NT2/D1 (cell line): Measurements from ENCODE around the gene URI1.

ENCODE experiments used
- DNase-seq: peaks from one replicate; pipeline ENCODE4 v3.0.0-alpha.2; 2011; ENCODE audit warnings: low read depth, low spot score
- H3K27me3 ChIP-seq: 2 replicates; pipeline ENCODE4 v1.6.0; 2011; ENCODE audit warnings: mild to moderate bottlenecking; ENCODE audit not compliant: insufficient read length, insufficient read depth
- H3K36me3 ChIP-seq: 2 replicates; pipeline ENCODE4 v1.6.1; 2011; ENCODE audit warnings: mild to moderate bottlenecking, low read length, mixed read lengths; ENCODE audit not compliant: insufficient read depth, insufficient read length
- H3K4me1 ChIP-seq: 2 replicates; pipeline ENCODE4 v1.5.1; 2011; ENCODE audit not compliant: insufficient read depth, insufficient read length
- H3K4me3 ChIP-seq: 2 replicates; pipeline ENCODE4 v1.5.1; 2011; ENCODE audit warnings: low read depth; ENCODE audit not compliant: insufficient read length
- H3K9ac ChIP-seq: 2 replicates; pipeline ENCODE4 v1.6.0; 2011; ENCODE audit warnings: low read depth; ENCODE audit not compliant: insufficient read length
- H3K9me3 ChIP-seq: 2 replicates; pipeline ENCODE4 v1.5.1; 2011; ENCODE audit warnings: mild to moderate bottlenecking, low read length; ENCODE audit not compliant: insufficient read depth
- SUZ12 ChIP-seq: IDR thresholded peaks from 2 replicates; pipeline ENCODE4 v1.6.1; 2011; ENCODE audit not compliant: insufficient read length, insufficient read depth; ENCODE audit errors: extremely low read depth
- YY1 ChIP-seq: IDR thresholded peaks from 2 replicates; pipeline ENCODE4 v1.6.1; 2011; ENCODE audit not compliant: insufficient read length, insufficient read depth
- ZNF274 ChIP-seq: IDR thresholded peaks from 2 replicates; pipeline ENCODE4 v1.6.1; 2011; ENCODE audit warnings: mild to moderate bottlenecking, low read depth, low read length

Gene URI1

GRCh38 chr19:30053558-30053957 lies 111.5 kb downstream of the URI1 start:
- Histone ChIP-seq H3K9ac (no peak overlapping the region), H3K36me3 (no peaks in the 10 kb centered on the region), H3K4me1 (peaks cover 2% of the 10 kb centered on the region), H3K9me3 (no peaks in the 10 kb centered on the region), H3K27me3 (no peaks in the 10 kb centered on the region), H3K4me3 (no peak overlapping the region)
- no peak for TF ChIP-seq SUZ12
- no peak for TF ChIP-seq ZNF274
- TF ChIP-seq YY1: no peak
- DNase-seq: no peak

GRCh38 chr19:30054210-30054609 lies 112.2 kb downstream of the URI1 start:
- no peak for DNase-seq
- Histone ChIP-seq H3K9me3 (no peaks in the 10 kb centered on the region), H3K9ac (no peak overlapping the region), H3K36me3 (no peaks in the 10 kb centered on the region), H3K4me1 (peaks cover 2% of the 10 kb centered on the region), H3K4me3 (no peak overlapping the region), H3K27me3 (no peaks in the 10 kb centered on the region)
- TF ChIP-seq YY1: no peak

GRCh38 chr19:30056580-30056979 lies 114.5 kb downstream of the URI1 start:
- Histone ChIP-seq H3K27me3 (no peaks in the 10 kb centered on the region), H3K9me3 (no peaks in the 10 kb centered on the region), H3K4me1 (no peaks in the 10 kb centered on the region), H3K36me3 (no peaks in the 10 kb centered on the region), H3K9ac (no peak overlapping the region), H3K4me3 (no peak overlapping the region)
- TF ChIP-seq YY1: no peak
- TF ChIP-seq SUZ12: no peak
- TF ChIP-seq ZNF274: no peak
- DNase-seq: no peak

- H3K9ac ChIP-seq: no peak overlapping the region
- no peak for TF ChIP-seq SUZ12
- no peak overlapping the region for H3K4me3 ChIP-seq
- no peaks in the 10 kb centered on the region for H3K4me1 ChIP-seq
- H3K27me3 ChIP-seq: no peaks in the 10 kb centered on the region
- H3K9me3 ChIP-seq: no peaks in the 10 kb centered on the region
- no peak for DNase-seq
- H3K36me3 ChIP-seq: no peaks in the 10 kb centered on the region
Observed at GRCh38 chr19:30059741-30060457, 117.9 kb downstream of the URI1 start.

GRCh38 chr19:30060531-30061222 lies 118.6 kb downstream of the URI1 start:
- Histone ChIP-seq H3K4me1 (no peaks in the 10 kb centered on the region), H3K27me3 (no peaks in the 10 kb centered on the region), H3K9ac (no peak overlapping the region), H3K36me3 (no peaks in the 10 kb centered on the region), H3K9me3 (no peaks in the 10 kb centered on the region), H3K4me3 (no peak overlapping the region)
- TF ChIP-seq ZNF274 (no peak), SUZ12 (no peak), YY1 (no peak)
- no peak for DNase-seq

- Histone ChIP-seq H3K4me3 (no peak overlapping the region), H3K9me3 (no peaks in the 10 kb centered on the region), H3K27me3 (no peaks in the 10 kb centered on the region), H3K4me1 (no peaks in the 10 kb centered on the region), H3K9ac (no peak overlapping the region), H3K36me3 (no peaks in the 10 kb centered on the region)
- TF ChIP-seq ZNF274: no peak
- no peak for TF ChIP-seq SUZ12
- no peak for TF ChIP-seq YY1
- no peak for DNase-seq
Observed at GRCh38 chr19:30061223-30062064, 119.4 kb downstream of the URI1 start.
